ENCODE measurements around the gene AK4.
A peak's percentile ranks its signal among the peaks of the same experiment; 100 is the strongest.

AK4 gene

GRCh38 chr1:65176591-65176990, 28.6 kb downstream of the AK4 start:
- no peak for DNase-seq

DNA sequence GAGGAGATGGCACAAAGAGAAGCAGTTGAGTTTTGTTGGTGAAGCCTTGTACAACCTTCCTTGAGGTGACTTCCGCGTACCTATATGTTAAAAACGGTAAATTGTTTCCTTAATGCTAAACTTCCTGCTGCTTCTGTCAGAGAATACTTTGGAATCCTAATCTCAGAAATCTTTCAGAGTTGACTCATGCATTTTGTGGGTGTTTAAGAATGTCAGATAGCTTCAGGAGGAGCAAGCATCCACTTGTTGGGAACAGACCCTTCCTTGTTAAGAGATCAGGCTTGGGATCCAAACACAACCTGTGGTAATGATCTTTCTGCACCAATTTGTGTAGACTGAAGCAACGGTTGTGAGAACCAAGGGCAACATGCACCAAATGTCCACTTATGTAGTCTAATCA, 29.5 kb downstream of the AK4 start:
- DNase-seq, result peak; percentile 73

DNA sequence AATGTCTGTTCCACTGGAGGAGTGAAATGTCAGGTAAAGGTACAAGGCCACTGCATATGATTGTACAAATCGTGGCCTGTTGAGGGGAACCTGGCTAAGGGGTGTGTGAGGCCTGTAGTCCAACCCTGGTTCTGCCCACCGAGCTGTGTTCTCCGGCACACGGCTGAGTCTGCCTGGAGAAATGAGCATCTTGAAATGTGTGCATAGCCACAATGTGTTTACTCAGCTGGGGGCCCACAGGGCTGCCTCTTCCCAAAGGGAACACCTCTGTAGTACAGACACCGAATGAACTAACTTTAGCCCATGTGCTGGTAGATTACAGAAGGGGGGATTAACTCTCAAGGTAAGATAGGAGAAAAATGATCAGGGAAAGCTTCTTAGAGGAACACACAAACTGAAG, 30.2 kb downstream of the AK4 start:
- no peak for DNase-seq

DNA sequence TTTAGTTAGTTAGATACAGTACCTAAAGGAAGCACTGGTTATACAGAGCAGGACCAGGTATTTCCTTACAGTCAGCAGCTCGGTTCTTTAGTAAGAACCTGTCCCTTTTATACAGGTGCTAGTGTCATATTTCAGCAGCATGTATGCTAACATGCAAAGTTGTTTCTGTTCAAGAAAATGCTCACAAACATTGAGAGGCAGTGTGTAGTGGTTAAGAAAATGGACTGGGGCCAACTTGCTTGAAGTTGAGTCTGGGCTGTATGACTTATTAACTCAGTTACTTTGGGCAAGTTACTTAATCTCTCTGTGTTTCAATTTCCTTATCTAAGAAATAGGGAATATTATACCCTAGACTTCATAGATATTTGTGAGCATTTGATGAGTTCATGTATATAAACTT, 31.1 kb downstream of the AK4 start:
- DNase-seq, result peak; percentile 14

GRCh38 chr1:65180977-65181376, 33.0 kb downstream of the AK4 start:
- no peak for DNase-seq

DNA sequence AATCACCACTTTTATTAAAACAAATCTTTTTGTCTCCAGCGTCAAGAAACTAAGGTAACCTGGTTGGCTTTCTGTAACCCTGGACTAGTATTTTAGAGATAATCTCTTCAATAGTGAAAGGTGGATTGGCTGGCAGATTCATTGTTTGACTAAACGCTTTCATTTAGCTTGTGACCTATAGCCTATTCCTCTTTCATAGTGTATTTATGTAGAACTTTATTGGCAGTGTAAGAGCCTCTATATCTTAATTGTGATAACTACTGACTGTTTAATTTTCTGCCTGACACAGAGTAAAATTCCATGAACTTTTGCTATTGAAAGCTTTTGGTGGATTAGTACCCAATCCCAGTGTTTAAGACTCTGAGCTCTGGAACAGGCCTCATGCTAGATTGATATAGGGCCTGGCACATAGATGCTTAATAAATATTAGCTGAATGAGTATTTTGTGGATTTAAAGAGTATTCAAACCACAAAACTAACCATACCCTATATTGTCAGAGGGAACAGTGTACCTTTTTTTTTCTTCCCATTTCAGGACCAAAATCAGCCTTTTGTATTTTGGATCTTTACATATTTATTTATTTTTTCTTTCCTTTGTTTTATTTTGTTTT, 34.8 kb downstream of the AK4 start:
- no peak for DNase-seq

DNA sequence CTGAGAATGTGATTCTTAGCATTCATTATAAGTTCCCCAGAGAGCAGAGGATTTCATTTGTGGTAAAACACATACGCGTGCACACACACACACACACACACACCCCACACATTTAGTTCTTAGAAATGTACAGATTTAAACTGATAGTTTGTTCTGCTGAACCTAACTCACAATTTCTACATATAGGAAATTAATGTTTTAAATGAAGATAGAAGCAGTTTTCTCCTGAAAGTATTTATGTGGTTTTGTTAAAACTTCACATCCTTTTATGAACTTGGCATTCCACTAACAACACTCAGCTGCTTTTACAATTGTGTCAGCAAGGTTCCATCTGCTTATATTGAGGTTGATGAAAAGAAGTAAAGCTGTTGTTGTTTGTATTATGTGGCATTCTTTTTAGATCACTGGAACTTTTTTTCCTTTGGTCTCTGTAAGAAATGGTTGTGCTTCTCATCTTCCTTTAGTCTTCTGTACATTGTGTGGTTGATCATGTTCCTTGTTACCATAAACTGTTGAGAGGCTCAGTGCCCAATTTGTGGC, 41.6 kb downstream of the AK4 start:
- DNase-seq, result peak; percentile 67

- no peak for DNase-seq
These were observed 42.2 kb downstream of the AK4 start for GRCh38 chr1:65190229-65190628.

DNA sequence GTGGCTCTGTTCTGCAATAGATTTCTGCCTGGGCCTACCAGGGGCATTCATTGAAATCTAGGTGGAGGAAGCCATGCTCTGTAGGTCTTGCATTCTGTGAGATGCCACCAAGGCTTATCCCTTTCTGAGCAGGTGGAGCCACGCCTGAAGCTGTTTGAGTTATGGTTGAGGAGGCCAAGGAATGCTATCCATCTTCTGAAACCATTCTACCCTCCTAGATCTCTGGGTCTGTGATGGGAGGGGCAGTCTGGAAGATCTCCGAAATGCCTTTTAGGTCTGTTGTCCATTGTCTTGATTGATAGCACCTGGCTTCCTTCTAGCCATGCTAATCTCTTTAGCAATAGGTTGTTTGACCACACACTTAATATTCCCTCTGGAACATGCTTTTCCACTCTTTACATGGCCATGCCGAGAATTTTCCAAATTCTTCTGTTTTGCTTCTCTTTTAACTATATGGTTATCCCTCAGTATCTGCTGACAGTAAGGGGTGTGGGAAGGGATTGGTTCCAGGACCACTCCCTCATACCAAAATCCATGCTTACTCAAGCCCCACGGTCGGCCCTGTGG, 45.2 kb downstream of the AK4 start:
- DNase-seq, result peak; percentile 68

DNA sequence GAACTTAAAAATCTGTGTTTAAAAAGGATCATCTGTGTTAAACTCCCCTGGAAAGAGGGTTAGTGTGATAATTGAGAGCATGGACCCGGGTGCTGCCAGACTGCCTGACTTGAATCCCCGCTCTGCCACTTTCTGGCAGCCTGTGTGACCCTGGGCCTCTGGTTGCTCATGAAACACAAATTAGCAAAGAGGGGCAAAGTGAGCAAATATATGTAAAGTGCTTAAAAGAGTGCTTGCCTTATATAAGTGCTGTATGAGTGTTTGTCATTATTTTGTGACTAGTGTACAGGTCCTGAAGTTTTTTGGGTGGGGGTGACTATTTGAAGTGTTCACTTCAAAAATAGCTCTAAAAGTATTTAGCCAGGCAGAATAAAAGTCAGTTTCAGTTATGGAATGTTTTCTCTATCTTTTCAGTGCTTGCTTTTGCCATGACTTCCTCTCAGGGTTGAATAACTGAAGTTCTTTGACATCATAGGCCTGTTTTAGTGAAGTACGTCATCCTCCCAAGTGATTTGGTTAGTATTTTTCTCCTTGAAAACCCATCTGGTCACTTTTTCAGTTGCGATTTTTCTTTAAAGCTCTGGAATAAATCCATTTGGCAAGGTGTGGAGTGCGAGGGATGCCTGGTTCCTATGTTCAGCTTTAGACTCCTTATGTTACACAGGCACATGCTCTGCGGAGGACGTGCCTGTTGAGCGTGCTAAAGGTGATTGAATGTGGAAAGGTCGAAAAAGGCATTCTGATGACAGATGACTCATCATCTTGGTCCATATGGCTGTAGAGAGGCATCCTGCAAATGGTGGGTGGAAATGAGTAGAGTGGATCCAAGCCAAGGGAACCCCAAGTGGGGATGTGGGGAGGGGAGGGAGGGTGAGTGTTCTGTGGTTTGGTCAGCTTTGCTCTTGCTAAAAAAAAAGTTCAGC, 47.8 kb downstream of the AK4 start:
- peak; percentile 97 for DNase-seq

GRCh38 chr1:65196926-65197325, 48.9 kb downstream of the AK4 start:
- no peak for DNase-seq

DNA sequence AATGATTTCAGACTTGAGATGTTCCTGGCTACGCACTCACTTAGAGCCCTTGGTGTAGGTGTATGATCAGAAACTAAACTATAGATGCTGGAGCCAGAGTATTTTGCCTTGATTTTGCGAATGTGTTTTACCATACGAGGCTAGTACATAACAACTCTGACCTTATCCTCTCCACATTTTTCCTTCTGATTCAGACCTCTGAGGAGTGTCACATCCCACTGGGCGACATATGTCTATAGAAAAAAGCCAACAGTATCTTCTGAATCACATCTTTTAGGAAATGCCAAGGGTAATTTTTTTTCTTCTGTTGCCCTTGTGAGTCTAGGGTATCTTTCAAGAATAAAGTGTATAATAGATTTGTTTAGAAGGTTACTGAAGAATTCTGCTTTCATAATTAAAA, 49.6 kb downstream of the AK4 start:
- DNase-seq, result no peak

GRCh38 chr1:65198096-65198495, 50.1 kb downstream of the AK4 start:
- DNase-seq, result peak; percentile 20

GRCh38 chr1:65200411-65200810, 52.4 kb downstream of the AK4 start:
- no peak for DNase-seq

GRCh38 chr1:65206836-65207235, 58.8 kb downstream of the AK4 start:
- no peak for DNase-seq

GRCh38 chr1:65207317-65207716, 59.3 kb downstream of the AK4 start:
- peak; percentile 32 for DNase-seq

DNA sequence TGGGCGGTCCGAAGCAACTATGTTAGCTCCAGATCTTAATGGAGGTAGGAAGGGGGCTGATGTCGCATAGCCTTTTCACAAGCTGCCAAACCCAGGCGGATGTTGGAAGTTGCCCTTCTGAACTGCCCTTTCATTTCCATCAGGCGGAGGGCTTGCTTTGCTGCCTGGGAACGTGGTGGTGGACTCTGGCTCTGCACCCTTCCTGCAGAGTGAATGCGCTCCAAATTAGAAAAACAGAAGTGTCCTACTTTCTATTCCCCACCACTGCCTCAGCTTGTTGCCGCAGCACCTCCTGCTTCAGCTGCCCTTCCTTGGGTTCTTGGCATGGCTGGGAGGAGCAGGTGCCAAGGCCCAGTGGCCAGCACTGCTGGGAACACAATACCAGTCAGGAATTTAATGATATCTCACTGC, 60.6 kb downstream of the AK4 start:
- DNase-seq, result no peak

DNA sequence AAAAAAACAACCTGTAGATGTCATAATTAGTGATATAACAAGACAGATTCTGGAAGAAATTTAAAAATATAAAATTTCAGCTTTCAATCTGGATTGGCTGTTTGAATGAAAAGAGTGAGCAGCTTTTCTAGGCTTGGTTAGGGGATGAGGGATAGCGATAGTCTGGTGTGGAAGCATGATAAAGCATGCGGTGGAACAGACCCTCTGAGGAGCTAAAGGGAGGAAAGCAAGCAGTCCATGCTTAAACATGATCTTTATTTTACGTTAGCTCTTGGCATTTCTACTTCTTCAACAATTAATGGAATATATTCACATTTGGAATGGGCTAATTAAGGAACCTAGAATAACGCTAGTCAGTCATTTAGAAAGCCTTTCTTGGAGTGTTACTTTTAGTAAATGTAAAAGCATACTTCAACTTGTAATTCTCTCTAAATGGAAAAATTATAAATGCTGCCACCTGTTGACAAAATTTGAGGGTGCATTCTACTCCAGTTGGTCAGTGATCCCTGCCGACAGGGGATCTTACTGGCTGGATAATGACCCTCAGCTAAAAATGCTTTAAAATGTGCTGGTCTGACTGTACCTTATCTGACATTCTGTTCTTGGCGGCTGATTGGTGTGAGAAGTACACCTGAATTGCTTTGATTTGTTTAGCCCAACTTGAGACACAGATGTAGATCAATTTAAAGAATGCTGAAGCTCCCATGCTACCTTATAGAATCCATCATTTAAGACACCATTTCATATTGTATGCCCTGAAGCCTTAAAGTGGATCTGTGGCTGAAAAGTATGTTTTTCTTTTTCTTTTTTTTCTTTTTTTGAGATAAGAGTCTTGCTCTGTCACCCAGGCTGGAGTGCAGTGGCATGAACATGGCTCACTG, 61.2 kb downstream of the AK4 start:
- DNase-seq, result peak; percentile 35

DNA sequence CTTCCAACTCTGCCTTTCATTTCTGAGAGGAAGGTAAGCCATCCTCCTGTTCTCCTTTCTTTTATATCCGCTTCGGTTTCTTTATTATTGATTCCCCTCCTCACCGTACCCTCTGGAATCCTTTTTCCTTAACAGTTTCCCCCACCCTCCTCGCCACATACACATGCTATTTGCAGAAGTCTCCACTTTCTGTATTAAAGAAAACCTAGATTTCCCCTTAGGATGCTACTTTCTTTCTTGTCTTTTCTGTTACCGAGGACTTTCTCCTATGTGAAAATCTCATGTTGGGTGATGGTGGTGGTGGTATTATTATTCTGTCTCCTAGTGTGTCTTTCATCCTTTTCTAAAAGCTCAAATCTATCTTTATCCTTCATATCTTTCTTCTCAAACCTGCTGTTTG, 62.3 kb downstream of the AK4 start:
- no peak for DNase-seq

GRCh38 chr1:65211331-65211730, 63.3 kb downstream of the AK4 start:
- no peak for DNase-seq

GRCh38 chr1:65213271-65214023, 65.4 kb downstream of the AK4 start:
- DNase-seq, result no peak

All from fibroblast of skin of abdomen (primary cell).